HG03521 (cell line): Measurements from ENCODE around the gene GEMIN5.
A peak's percentile ranks its signal among the peaks of the same experiment; 100 is the strongest.

Experiments
- ATAC-seq: cut with Tn5 transposase; IDR thresholded peaks from one replicate; pipeline ENCODE4 v1.9.1; 2021; ENCODE audit warnings: mild to moderate bottlenecking, moderate library complexity; ENCODE audit not compliant: unreplicated experiment

GEMIN5 gene

DNA sequence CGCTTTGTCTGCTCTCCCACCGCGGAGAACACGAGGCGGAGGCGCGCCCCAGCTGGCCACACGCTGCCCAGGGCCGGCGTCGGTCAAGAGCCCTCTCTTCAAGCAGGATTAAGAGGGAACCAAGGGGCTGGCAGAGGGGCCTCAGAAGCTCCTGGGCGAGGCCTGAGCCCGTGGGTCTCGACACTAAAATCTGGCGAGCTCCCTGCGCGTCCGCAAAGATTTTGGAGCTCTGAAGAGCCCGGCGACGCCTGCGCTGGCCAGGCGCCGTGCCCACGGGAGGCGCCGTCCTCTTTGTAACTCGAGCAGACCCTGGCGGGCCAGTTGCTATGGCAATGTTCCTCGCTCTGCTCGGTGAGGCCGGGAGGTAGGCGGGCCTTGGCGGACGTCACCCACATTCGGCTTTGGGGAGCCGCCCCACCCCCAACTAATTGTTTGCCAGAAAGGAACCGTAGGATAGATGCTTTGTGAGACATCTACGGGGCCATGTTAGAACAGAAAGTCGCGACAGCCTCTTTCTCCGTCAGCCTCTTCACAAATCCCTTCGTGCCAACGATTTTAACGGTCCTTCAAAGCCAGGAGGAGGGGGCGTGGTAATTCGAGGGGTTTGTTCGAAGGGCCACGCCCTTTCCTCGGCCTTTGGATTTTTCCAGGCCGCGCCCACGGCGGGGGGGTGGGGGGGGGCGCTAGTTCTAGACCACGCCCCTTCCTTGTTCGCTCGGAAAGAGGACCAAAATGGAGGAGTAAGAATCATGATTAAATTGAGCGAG, 80.3 kb downstream of the GEMIN5 start:
- ATAC-seq, result peak; percentile 55

DNA sequence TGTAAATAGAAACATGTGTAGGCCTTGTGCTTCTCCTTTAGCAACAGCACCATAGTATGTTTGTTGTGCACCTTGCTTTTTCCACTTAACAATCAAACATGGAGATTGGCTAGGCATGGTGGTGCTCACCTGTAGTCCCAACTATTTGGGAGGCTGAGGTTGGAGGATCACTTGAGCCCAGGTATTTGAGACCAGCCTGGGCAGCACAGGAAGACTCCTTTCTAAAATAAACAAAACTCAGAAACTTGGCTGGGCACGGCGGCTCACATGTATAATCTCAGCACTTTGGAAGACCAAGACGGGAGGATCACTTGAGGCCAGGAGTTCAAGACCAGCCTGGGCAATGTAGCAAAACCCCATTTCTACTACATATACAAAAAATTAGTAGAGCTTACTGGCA, 86.7 kb downstream of the GEMIN5 start:
- no peak for ATAC-seq

DNA sequence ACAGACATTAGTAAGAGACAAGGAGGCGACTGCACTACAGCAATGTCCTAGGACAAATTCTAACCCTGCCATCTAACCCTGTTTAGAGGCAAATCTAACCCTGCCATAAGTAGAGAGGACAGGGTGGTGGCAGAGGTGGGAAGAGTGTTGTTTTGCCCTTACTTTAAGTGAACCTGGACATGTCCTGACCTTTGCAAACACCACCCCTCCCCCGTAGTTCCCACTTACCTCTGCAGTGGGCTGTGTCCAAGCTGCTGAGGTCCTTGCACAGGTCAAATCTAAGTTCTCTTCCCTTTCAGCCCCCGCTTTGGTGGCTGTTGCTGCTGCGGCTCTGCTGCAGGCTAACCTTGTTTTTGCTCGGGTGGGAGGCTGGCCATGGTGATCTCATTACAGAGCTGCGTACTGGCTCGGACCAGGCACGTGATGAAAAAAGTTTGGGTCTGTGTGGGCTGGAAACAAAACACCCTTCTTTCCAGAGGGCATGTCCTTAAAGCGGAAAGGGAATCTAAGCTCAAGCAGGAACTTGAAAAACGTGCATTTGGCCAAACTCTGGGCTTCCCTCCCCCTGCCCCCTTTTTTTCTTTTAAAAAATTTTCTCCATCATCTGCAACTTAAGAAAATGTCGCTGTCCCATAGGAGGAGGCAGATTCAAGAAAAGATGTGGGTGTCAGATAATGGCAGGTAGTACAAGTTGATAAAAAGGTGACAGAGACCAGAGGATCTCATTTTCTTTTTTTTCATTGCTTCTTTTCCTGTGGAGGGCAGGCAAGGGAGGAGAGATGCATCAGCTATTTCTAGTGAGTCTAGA, 87.6 kb downstream of the GEMIN5 start, which contains the start of gene FAXDC2:
Gene FAXDC2 (minus strand): TSS at position 349 of the 808 bp plus-strand sequence. CDS start 12,425 bp downstream, outside the sequence.
- ATAC-seq, result no peak

DNA sequence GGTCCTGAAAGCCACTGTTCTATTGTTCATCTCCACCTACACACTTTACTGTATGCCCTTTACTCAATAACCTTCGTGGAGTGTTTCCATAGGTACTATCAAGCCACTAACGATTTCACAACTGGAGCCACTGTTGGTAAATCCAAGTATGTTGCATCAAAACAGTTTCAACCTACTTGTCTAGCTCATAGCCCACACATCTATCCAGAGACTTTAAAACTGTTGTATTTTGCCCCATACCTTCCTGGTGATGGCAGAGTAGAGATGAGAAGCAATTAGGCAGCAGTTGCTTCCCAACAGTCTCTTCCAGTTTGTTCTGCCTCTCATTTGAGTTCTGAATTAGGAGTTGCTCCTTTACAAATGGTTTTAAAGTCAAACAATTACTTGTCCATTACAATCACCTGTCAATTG, 88.2 kb downstream of the GEMIN5 start:
- ATAC-seq, result no peak

DNA sequence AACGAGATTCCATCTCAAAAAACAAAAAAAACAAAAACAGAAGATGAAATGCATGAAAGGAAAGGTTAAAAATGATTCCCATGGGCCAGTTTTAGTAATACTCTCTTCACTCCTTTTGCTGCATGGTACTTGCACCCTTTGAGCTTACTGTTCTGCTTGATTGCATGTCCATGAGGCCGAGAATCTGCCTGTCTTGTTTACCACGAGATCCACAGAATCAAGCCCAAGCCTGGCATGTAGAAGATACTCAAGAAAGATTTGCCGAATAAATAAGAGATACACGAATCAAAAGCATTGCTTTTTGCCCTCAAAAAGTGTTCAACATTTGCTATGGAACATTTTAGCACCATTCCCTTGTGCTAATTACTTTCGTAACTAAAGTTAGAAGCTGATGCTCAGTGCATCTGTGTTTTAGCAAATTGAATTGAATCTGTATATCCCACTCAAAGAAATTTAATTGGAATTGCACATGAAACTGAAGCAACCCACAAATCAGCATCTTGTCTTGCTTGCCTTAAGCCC, 88.7 kb downstream of the GEMIN5 start:
- no peak for ATAC-seq

DNA sequence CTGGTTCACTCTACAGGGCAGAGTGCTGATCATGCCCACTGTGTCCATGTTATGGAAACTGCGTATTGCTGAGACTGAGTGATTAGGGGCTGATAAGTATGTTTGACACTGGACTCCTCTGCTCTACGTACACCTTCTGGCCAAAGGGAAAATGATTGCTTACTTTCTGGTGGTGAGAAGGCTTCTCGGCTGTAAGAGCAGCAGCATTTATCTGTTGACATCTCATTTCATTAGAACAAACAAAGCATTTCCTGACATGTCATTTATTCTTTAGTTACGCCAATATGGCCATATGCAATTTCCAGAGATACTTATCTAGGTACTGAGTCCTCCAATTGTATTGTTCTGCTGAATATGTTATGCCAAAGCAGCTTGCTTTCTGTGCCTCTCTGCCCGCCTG, 93.2 kb downstream of the GEMIN5 start:
- no peak for ATAC-seq

DNA sequence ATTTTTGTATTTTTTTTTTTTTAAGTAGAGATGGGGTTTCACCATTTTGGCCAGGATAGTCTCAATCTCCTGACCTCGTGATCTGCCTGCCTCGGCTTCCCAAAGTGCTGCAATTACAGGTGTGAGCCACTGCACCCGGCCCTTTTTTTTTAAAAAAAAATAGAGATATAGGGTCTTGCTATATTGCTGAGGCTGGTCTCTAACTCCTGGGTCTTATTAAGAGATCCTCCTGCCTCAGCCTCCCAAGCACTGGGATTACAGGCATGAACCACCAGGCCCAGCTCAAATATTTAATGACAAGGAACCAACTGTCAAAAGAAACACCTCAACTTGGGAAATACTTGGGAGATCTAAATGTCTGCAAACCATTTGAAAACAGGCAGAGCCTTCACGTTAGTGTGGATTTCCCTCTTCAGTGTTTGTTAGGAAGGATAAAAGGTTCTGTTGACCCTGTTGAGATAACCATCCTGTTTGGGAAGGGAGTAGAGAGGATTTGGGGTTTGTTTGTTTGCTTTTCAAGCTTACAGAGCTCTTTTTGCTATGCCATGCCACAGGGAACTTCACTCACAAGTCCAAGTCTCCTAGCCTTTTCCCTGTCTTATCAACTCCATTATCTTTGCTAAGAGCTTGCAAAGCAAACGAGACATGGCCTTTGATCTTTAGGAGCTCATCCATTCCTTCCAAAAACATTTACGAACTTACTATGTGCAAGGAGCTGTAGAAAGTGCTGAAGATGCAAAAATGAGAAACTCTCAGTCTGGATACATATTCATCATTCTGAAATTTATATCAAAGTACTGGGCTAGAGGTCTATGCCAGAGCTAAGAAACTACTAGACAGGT, 95.1 kb downstream of the GEMIN5 start:
- no peak for ATAC-seq

DNA sequence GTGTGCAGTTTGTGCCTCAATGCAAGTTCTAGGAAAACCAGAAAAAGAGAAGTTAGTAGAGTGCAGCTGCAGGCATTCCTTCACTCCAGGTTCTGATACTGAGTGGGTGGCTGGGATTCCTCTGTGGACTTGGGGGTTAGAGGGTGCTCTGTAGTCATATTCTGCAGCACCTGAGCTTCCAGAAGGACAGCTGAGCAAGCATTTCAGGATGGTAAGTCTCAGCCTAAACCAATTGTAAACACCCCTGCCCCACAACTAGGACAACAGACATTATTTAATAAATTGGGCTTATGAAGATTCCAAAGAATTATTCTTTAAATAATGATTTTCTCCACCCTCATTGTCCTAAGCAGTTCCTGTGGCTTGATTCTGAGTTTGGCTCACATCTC, 96.7 kb downstream of the GEMIN5 start:
- no peak for ATAC-seq

DNA sequence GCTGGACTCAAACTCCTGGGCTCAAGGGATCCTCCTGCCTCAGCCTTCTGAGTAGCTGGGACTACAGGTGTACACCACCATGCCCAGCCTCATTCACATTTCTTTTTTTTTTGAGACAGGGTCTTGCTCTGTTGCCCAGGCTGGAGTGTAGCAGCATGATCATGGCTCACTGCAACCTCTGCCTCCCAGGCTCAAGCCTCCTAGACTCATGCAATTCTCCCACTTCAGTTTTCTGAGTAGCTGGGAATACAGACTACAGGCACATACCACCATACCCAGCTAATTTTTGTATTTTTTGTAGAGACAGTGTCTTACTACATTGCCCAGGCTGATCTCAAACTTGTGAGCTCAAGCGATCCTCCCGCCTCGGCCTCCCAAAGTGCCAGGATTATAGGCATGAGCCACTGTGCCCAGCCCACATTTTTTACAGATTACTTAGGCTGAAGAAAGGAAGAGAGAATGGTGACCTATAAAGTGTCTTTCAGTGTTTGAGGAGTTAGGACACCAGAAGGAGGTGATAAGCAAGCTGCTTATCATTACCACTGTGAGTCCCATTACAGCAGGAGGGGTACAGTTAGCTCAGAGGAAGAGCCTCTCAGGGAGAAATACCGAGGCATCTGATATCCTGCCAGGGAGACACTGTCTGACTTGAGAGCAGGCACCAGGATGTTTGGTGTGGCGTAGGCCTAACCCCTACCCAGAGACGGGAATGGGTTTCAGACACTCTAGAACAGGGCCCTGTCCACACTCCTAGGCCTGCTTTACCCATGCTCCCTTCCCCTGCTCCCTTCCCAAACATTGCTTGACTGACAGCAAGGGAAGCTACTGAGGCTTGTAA, 97.4 kb downstream of the GEMIN5 start:
- ATAC-seq, result no peak
